Colonic mucosa (tissue), 4 donors: ENCODE measurements around the gene PDIA6. TPM values are rescaled to one million over a fixed set of nuclear protein-coding genes. Genes with fewer than 3 reads are reported as not detected.
"Not testable (repeated sequence)": the region's sequence is repeated elsewhere in the genome, so short reads cannot be mapped to it uniquely, and the experiment has no call there.

ENCODE experiments used
- DNase-seq: peaks from one replicate; pipeline ENCODE4 v3.0.0-alpha.2; 2020
- H3K27ac ChIP-seq: fragments of 200-600 bp; one replicate; pipeline ENCODE4 v1.8.0; 2021
- H3K27me3 ChIP-seq: fragments of 200-600 bp; one replicate; pipeline ENCODE4 v1.8.0; 2021
- H3K36me3 ChIP-seq: fragments of 200-600 bp; one replicate; pipeline ENCODE4 v1.8.0; 2021
- H3K4me1 ChIP-seq: fragments of 200-600 bp; one replicate; pipeline ENCODE4 v1.8.0; 2021; ENCODE audit warnings: mild to moderate bottlenecking
- H3K4me3 ChIP-seq: fragments of 200-600 bp; one replicate; pipeline ENCODE4 v1.8.0; 2021
- H3K9ac ChIP-seq, 2 donors: one replicate each; pipeline ENCODE4 v1.7.0; 2013; ENCODE audit warnings: control low read depth in 2 of 2, low read depth in 2 of 2, low read length in 2 of 2
- H3K9me3 ChIP-seq: fragments of 200-600 bp; one replicate; pipeline ENCODE4 v1.8.0; 2021
- intact Hi-C: fragments of 100-400 bp; cut with DNase I; formaldehyde crosslinking; loops from one replicate; pipeline ENCODE4 v1.14.1; 2022
- total RNA-seq, 2 donors: library from RNA; stranded (reverse); fragmentation: NEBNext Ultra II Directional in 1 of 2; extraction: Animal tissue kit (Norgen Biotek cat#: 25700) in 1 of 2; gene quantifications; one replicate each; pipeline ENCODE4 v1.2.1, GENCODE V29; 2021
- TF ChIP-seq, protein P1 (sequence below): fragments of 200-600 bp; IDR thresholded peaks from one replicate; pipeline ENCODE4 v1.8.0; 2022; ENCODE audit warnings: antibody characterized with exemption, mild to moderate bottlenecking
- donor health status: healthy.
- donor health status: DM: no; HTN: no; CAD: no.
- donor health status: DM: no; HTN: no; CAD: no.

Gene PDIA6
- total RNA-seq, 2 donors from 2014 or later, result 180 to 347 TPM

DNA sequence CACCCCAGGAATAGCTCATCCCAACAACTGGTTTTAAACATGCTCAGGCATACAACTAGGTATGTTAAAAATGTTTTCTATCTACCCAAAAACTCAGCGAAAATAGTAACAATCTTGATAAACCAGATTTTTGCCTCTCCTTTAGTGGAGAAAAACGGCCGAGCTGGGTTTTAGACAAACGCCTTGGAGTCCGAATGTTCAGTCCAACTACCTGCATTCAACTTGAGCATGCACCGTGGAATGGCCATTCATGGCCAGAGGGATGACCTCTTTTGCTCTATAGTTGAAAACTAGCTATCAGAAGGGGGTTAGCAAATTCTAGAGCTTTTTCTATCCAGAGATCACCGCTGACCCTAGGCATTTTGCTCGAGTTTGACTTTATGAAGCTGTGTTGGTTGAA, 30.8 kb downstream of the PDIA6 start:
- no peaks in the 10 kb centered on the region for H3K9me3 ChIP-seq
- no peak overlapping the region for H3K9ac ChIP-seq
- H3K4me3 ChIP-seq, result no peak overlapping the region
- H3K4me1 ChIP-seq, result no peaks in the 10 kb centered on the region
- peaks cover under 1% of the 10 kb centered on the region for H3K36me3 ChIP-seq
- H3K27me3 ChIP-seq, result no peaks in the 10 kb centered on the region
- intact Hi-C loops, result no loop called here
- DNase-seq, result no peak
- TF ChIP-seq, protein P1, sequence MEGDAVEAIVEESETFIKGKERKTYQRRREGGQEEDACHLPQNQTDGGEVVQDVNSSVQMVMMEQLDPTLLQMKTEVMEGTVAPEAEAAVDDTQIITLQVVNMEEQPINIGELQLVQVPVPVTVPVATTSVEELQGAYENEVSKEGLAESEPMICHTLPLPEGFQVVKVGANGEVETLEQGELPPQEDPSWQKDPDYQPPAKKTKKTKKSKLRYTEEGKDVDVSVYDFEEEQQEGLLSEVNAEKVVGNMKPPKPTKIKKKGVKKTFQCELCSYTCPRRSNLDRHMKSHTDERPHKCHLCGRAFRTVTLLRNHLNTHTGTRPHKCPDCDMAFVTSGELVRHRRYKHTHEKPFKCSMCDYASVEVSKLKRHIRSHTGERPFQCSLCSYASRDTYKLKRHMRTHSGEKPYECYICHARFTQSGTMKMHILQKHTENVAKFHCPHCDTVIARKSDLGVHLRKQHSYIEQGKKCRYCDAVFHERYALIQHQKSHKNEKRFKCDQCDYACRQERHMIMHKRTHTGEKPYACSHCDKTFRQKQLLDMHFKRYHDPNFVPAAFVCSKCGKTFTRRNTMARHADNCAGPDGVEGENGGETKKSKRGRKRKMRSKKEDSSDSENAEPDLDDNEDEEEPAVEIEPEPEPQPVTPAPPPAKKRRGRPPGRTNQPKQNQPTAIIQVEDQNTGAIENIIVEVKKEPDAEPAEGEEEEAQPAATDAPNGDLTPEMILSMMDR, result no peak
- no peak overlapping the region for H3K27ac ChIP-seq

DNA sequence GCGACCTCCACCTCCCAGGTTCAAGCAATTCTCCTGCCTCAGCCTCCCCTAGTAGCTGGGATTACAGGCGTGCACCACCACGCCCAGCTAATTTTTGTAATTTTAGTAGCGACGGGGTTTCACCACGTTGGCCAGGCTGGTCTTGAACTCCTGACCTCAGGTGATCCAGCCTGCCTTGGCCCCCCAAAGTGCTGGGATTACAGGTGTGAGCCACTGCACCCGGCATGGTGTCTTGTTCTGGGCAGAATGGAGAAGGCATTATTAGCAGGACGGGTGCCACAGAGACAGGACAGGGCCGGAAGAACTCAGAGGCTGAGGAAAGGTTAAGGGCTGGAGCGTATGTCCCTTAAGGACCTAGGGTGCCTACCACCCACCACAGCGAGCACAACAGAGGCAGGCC, 31.8 kb downstream of the PDIA6 start:
- H3K9me3 ChIP-seq, H3K36me3 ChIP-seq, H3K9ac ChIP-seq, intact Hi-C loops, H3K27ac ChIP-seq, H3K4me3 ChIP-seq, DNase-seq, H3K27me3 ChIP-seq, H3K4me1 ChIP-seq: not testable (repeated sequence)

DNA sequence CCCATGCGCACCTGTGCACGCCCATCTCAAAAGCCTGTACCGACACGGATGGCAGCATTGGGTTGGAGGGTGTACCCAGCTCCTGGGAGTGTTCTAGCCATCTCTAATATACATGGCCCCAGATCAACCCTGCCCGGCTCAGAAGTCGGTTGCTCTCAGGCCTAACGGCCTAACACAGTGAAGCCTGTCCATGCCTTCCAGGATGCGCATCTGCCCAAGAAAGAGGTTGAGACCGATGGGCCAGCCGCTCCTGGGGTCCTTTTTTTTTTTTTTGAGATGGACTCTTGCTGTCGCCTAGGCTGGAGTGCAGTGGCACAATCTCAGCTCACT, 32.1 kb downstream of the PDIA6 start:
- intact Hi-C loops, result no loop called here
- TF ChIP-seq, protein P1, result no peak
- H3K27ac ChIP-seq, result no peak overlapping the region
- H3K4me3 ChIP-seq, result no peak overlapping the region
- H3K9me3 ChIP-seq, result no peaks in the 10 kb centered on the region
- H3K27me3 ChIP-seq, result no peaks in the 10 kb centered on the region
- H3K9ac ChIP-seq, result no peak overlapping the region
- H3K36me3 ChIP-seq, result no peaks in the 10 kb centered on the region
- no peaks in the 10 kb centered on the region for H3K4me1 ChIP-seq
- no peak for DNase-seq

DNA sequence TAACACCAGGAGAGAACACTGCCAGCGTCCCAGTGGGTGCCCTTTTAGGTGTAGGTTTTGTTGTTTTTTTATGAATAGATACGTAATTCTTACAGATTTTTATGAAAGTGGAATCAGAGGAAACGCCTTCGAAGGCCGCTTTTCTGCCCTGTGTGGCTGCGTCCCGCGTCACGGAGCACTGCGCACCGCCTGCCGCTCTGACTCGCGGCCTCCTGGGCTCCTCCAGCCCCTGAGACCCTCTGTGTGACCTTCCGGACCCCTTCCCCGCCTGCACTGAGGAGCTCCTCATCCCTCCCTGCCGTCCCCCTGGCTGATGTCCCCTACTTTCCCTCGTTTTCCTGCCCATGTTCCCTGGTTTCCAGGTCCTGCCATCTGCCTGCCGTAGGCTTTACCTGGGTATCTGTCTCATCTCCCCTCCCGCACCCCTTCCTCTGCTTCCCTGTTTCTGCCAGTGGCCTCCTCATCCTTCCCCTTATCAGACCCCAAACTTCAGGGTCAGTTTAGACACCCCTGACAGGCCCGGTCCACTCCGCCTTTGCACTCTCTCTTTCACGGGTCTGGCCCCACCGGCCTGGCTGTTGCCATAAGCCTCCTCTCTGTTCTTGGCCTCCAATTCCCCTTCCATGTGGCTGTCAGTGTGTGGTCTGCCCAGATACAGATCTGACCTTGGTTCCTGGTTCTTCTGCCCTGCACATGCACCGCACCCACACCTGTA, 32.7 kb downstream of the PDIA6 start:
- Histone ChIP-seq H3K4me1 (no peaks in the 10 kb centered on the region), H3K36me3 (no peaks in the 10 kb centered on the region), H3K9me3 (no peaks in the 10 kb centered on the region), H3K9ac (no peak overlapping the region), H3K4me3 (no peak overlapping the region), H3K27ac (no peak overlapping the region), H3K27me3 (no peaks in the 10 kb centered on the region)
- intact Hi-C loops, result no loop called here
- DNase-seq, result no peak
- TF ChIP-seq, protein P1, result no peak

DNA sequence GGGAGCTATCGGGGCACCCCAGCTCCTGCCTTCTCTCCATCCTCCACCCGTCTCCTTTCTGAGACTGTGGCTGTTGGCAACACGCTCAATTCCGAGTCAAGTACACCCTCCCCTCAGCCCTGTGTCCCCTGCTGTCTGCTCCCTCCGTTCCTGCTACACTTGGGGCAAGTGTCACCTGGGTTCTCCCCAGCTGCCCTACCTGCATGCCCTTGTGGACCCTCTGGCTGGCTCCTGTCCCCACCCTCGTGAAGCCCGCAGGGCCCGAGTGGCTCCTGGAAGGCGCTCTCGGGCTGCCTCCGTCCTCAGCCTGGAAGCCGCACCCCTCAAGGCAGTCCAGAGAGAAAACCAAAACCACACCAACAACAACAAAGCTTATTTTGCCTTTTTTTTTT, 33.9 kb downstream of the PDIA6 start:
- no peak overlapping the region for H3K9ac ChIP-seq
- TF ChIP-seq, protein P1, result no peak
- H3K36me3 ChIP-seq, result no peaks in the 10 kb centered on the region

DNA sequence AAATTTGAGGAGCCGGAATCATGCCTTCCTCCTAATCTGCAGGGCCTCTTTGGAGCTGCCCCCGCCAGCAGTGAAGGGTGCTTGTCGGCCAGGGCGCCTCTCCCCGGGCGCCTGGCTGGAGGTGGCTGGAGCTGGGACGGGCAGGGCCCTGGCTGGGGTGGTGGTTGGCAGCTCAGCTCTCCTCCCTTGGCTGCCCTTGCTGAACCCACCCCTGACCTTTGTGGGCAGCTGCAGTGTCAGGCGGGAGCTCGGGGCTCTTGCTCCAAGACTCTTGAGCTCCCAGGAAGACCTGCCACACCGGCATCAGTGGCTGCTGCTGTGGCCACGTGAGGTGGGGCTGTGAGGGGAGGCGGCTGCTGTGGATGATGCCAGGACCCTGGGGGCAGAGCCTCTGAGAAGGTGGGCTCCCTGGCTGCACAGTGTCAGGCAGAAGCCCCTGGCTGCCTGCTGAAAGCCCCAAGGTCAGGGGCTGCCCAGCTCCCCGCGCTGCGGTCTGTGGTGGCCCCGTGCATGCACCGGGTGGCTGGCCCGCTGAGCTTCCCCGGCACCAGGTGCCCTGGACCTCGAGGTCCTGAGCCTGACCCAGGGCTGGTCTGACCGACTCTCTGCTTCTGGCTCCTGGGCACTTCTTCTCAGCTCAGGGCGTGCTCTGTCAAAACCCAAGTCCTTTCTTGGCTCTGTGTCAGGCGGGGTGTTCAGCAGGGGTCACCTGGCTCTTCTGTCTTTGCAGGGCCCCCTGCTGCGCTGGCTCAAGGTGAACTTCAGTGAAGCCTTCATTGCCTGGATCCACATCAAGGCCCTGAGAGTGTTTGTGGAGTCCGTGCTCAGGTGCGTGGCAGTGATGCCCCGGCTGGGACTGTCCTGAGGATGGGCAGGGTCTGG, 34.5 kb downstream of the PDIA6 start:
- intact Hi-C loops, result no loop called here
- Histone ChIP-seq H3K4me3 (no peak overlapping the region), H3K27me3 (no peaks in the 10 kb centered on the region), H3K4me1 (no peaks in the 10 kb centered on the region), H3K9ac (no peak overlapping the region), H3K9me3 (no peaks in the 10 kb centered on the region), H3K27ac (no peak overlapping the region), H3K36me3 (no peaks in the 10 kb centered on the region)
- TF ChIP-seq, protein P1, result no peak
- no peak for DNase-seq

More for the DNA sequence above, 33.9 kb downstream of the PDIA6 start:
- intact Hi-C loops, result no loop called here
- H3K9me3 ChIP-seq, result no peaks in the 10 kb centered on the region
- no peak for DNase-seq
- H3K4me1 ChIP-seq, result no peaks in the 10 kb centered on the region
- no peak overlapping the region for H3K27ac ChIP-seq
- H3K27me3 ChIP-seq, result no peaks in the 10 kb centered on the region
- no peak overlapping the region for H3K4me3 ChIP-seq
